Activated CD8-positive, alpha-beta memory T cell treated with anti-CD3 and anti-CD28 coated beads for 4 hours (primary cell): ENCODE measurements around the gene SSBP3.

Experiments
- DNase-seq, 2 donors: peaks; one replicate each; pipeline ENCODE4 v3.0.0-alpha.2; 2020; ENCODE audit warnings: low read depth in 2 of 2

The SSBP3 gene

GRCh38 chr1:54266908-54267307 is 139.3 kb downstream of the SSBP3 start:
- DNase-seq: no peak

- no peak for DNase-seq
These were observed 140.0 kb downstream of the SSBP3 start for GRCh38 chr1:54266195-54266594.

GRCh38 chr1:54265659-54266058 is 140.5 kb downstream of the SSBP3 start:
- DNase-seq: no peak

- DNase-seq: no peak
These were observed 141.1 kb downstream of the SSBP3 start for GRCh38 chr1:54265126-54265525.

GRCh38 chr1:54263601-54264226 is 142.5 kb downstream of the SSBP3 start:
- DNase-seq: no peak

GRCh38 chr1:54262244-54262643 is 143.9 kb downstream of the SSBP3 start:
- no peak for DNase-seq

GRCh38 chr1:54260810-54261209 is 145.4 kb downstream of the SSBP3 start:
- no peak for DNase-seq

GRCh38 chr1:54259546-54260140 is 146.6 kb downstream of the SSBP3 start:
- no peak for DNase-seq

- DNase-seq: no peak
These were observed 148.3 kb downstream of the SSBP3 start for GRCh38 chr1:54257876-54258275.

GRCh38 chr1:54257346-54257620 is 148.9 kb downstream of the SSBP3 start:
- DNase-seq: no peak

GRCh38 chr1:54256522-54257345 is 149.5 kb downstream of the SSBP3 start:
- DNase-seq: no peak

GRCh38 chr1:54255026-54255702 is 151.0 kb downstream of the SSBP3 start:
- no peak for DNase-seq

- no peak for DNase-seq
These were observed 152.1 kb downstream of the SSBP3 start for GRCh38 chr1:54254055-54254454.

GRCh38 chr1:54253480-54253879 is 152.7 kb downstream of the SSBP3 start:
- DNase-seq: no peak

- no peak for DNase-seq
These were observed 153.7 kb downstream of the SSBP3 start for GRCh38 chr1:54252371-54252936.

- no peak for DNase-seq
These were observed 155.5 kb downstream of the SSBP3 start for GRCh38 chr1:54250670-54251069.

GRCh38 chr1:54249819-54250435 is 156.3 kb downstream of the SSBP3 start:
- DNase-seq: no peak

GRCh38 chr1:54248966-54249365 is 157.2 kb downstream of the SSBP3 start:
- no peak for DNase-seq

GRCh38 chr1:54247863-54248515 is 158.2 kb downstream of the SSBP3 start:
- no peak for DNase-seq

- no peak for DNase-seq
These were observed 160.0 kb downstream of the SSBP3 start for GRCh38 chr1:54246116-54246721.

- DNase-seq: no peak
These were observed 160.7 kb downstream of the SSBP3 start for GRCh38 chr1:54245501-54245900.
